C4-2B (cell line): ENCODE results near the gene SFMBT2.

Experiments used
- CTCF ChIP-seq: fragments of 450-650 bp; conservative IDR thresholded peaks from 2 replicates; pipeline ENCODE4 v1.5.1; 2017; ENCODE audit warnings: mild to moderate bottlenecking
- ZFX ChIP-seq: fragments of 450-650 bp; IDR thresholded peaks from 2 replicates; pipeline ENCODE4 v1.6.1; 2017

GRCh38 chr10:7282457-7282856, 128.4 kb downstream of the SFMBT2 start:
- no peak for TF ChIP-seq CTCF
- TF ChIP-seq ZFX: no peak
